GM10248 (cell line): ENCODE measurements around the gene MLPH.

Experiments
- CTCF ChIA-PET: fragments of 300-600 bp; sonication (Branson Sonifier 250); formaldehyde crosslinking; extraction: SDS; loops from one replicate; lab custom pipeline; 2021; ENCODE audit warnings: antibody characterized with exemption; lab: Yijun Ruan, JAX
- POLR2A ChIA-PET: fragments of 350-650 bp; sonication (Branson Sonifier 250); formaldehyde crosslinking; extraction: SDS; loops from one replicate; lab custom pipeline; 2020; ENCODE audit warnings: antibody characterized with exemption; lab: Yijun Ruan, JAX
- DNase-seq: peaks from one replicate; pipeline ENCODE4 v3.0.0; 2012; ENCODE audit errors: extremely low spot score
- CTCF ChIP-seq: IDR thresholded peaks from 2 replicates; pipeline ENCODE4 v1.5.1; 2012; ENCODE audit warnings: mild to moderate bottlenecking, low read depth; ENCODE audit errors: extremely low read depth, missing control alignments, control extremely low read depth

MLPH gene

GRCh38 chr2:237563816-237564215, 76.8 kb downstream of the MLPH start:
- POLR2A ChIA-PET = no interaction called here
- no peak for TF ChIP-seq CTCF
- no peak for DNase-seq
- CTCF ChIA-PET = interaction anchor here (1.4 to 4.6 kb wide), 2 partner anchors 51 to 52 kb away, joined by 5 to 22 read pairs; no protein-coding TSS in a partner anchor

- DNase-seq = no peak
- POLR2A ChIA-PET = no interaction called here
- TF ChIP-seq CTCF = no peak
- CTCF ChIA-PET = interaction anchor here (4.6 kb wide), 1 partner anchor 51 kb away, joined by 22 read pairs; no protein-coding TSS in a partner anchor
Observed at GRCh38 chr2:237564526-237565131, 77.6 kb downstream of the MLPH start.

GRCh38 chr2:237565974-237566373, 78.9 kb downstream of the MLPH start:
- ChIA-PET POLR2A (no interaction called here), CTCF (interaction anchor here (3.6 kb wide), 1 partner anchor 53 kb away, joined by 17 read pairs; no protein-coding TSS in a partner anchor)
- TF ChIP-seq CTCF = no peak
- DNase-seq = no peak

GRCh38 chr2:237566401-237567235, 79.6 kb downstream of the MLPH start, which contains the start of gene PRLH:
TSS of gene PRLH (plus strand) at chr2:237566574. CDS start at chr2:237566574, 0 bp downstream.
- POLR2A ChIA-PET = no interaction called here
- CTCF ChIA-PET = interaction anchor here (3.6 kb wide), 1 partner anchor 54 kb away, joined by 17 read pairs; no protein-coding TSS in a partner anchor
- DNase-seq = no peak
- no peak for TF ChIP-seq CTCF

GRCh38 chr2:237567276-237568029, 80.4 kb downstream of the MLPH start:
- no peak for DNase-seq
- TF ChIP-seq CTCF = no peak
- POLR2A ChIA-PET = no interaction called here
- CTCF ChIA-PET = interaction anchor here (3.6 kb wide), 1 partner anchor 54 kb away, joined by 17 read pairs; no protein-coding TSS in a partner anchor

- ChIA-PET CTCF (interaction anchor here (0.9 to 3.6 kb wide), 2 partner anchors 10 to 55 kb away, joined by 3 to 17 read pairs; no protein-coding TSS in a partner anchor), POLR2A (no interaction called here)
- TF ChIP-seq CTCF = no peak
- DNase-seq = no peak
Observed at GRCh38 chr2:237568121-237568660, 81.1 kb downstream of the MLPH start.
